NCI-H2107 (cell line): ENCODE data around the gene PPP3CB.

Experiments used
- DNase-seq: peaks from one replicate; lab custom pipeline; 2025; lab: John Stamatoyannopoulos, UW

Gene PPP3CB

GRCh38 chr10:73495884-73496674 lies at the start of gene PPP3CB:
PPP3CB (minus strand) TSS chr10:73496024; CDS start chr10:73495889, 135 bp downstream.
- peak; percentile 67 for DNase-seq

GRCh38 chr10:73545357-73545756 lies 49.5 kb upstream of the PPP3CB start:
- DNase-seq: no peak

GRCh38 chr10:73537709-73538108 lies 41.9 kb upstream of the PPP3CB start:
- no peak for DNase-seq

- DNase-seq: no peak
Measured at GRCh38 chr10:73537288-73537687, 41.5 kb upstream of the PPP3CB start.

- DNase-seq: no peak
Measured at GRCh38 chr10:73534857-73535256, 39.0 kb upstream of the PPP3CB start.

- DNase-seq: peak; percentile 34
Measured at GRCh38 chr10:73529089-73529832, 33.4 kb upstream of the PPP3CB start.

- DNase-seq: no peak
Measured at GRCh38 chr10:73522263-73522662, 26.4 kb upstream of the PPP3CB start.

- no peak for DNase-seq
Measured at GRCh38 chr10:73519336-73519735, 23.5 kb upstream of the PPP3CB start.

GRCh38 chr10:73517166-73517888 lies 21.5 kb upstream of the PPP3CB start:
- no peak for DNase-seq

- DNase-seq: no peak
Measured at GRCh38 chr10:73512207-73512743, 16.5 kb upstream of the PPP3CB start.

- DNase-seq: no peak
Measured at GRCh38 chr10:73509695-73510094, 13.9 kb upstream of the PPP3CB start.

- no peak for DNase-seq
Measured at GRCh38 chr10:73506491-73506890, 10.7 kb upstream of the PPP3CB start.

GRCh38 chr10:73506074-73506473 lies 10.2 kb upstream of the PPP3CB start:
- DNase-seq: no peak

GRCh38 chr10:73503037-73503436 lies 7.2 kb upstream of the PPP3CB start:
- DNase-seq: no peak

- DNase-seq: no peak
Measured at GRCh38 chr10:73501651-73502050, 5.8 kb upstream of the PPP3CB start.

- no peak for DNase-seq
Measured at GRCh38 chr10:73497623-73498022, 1.8 kb upstream of the PPP3CB start.

- no peak for DNase-seq
Measured at GRCh38 chr10:73495226-73495883, 469 bp downstream of the PPP3CB start.

GRCh38 chr10:73494877-73495225 lies 973 bp downstream of the PPP3CB start:
- DNase-seq: no peak

GRCh38 chr10:73494213-73494612 lies 1.6 kb downstream of the PPP3CB start:
- DNase-seq: no peak

GRCh38 chr10:73493781-73494180 lies 2.0 kb downstream of the PPP3CB start:
- no peak for DNase-seq

GRCh38 chr10:73486601-73487000 lies 9.2 kb downstream of the PPP3CB start:
- DNase-seq: no peak

GRCh38 chr10:73485320-73485719 lies 10.5 kb downstream of the PPP3CB start:
- DNase-seq: no peak
